CD14-positive monocyte (primary cell): ENCODE results near the gene PPP2R2C. TPM values are rescaled to one million over a fixed set of nuclear protein-coding genes. Genes with fewer than 3 reads are reported as not detected.

Source experiments
- DNase-seq, 3 donors: peaks; one replicate each; pipeline ENCODE4 v3.0.0-alpha.2; 2011 to 2022
- H2AFZ ChIP-seq: 2 replicates; pipeline ENCODE4 v1.6.0; 2012; ENCODE audit warnings: mild to moderate bottlenecking, low read depth, low read length, inconsistent platforms; ENCODE audit not compliant: insufficient read depth, poor library complexity, severe bottlenecking
- H3K27ac ChIP-seq, 2 donors: 1 replicate in 1 of 2; 2 replicates in 1 of 2; pipeline ENCODE4 v1.5.1; 2012 to 2013; ENCODE audit warnings: low read length in 2 of 2, control low read depth in 1 of 2, inconsistent platforms in 1 of 2, low read depth in 1 of 2, mild to moderate bottlenecking in 1 of 2
- H3K27me3 ChIP-seq, 2 donors: one replicate each; pipeline versions ENCODE4 v1.6.0 to v1.6.1; 2011 to 2013; ENCODE audit warnings: low read length in 2 of 2; ENCODE audit not compliant: control insufficient read depth in 2 of 2, insufficient read depth in 2 of 2
- H3K36me3 ChIP-seq, 2 donors: replicated peaks in 1 of 2; 1 replicate in 1 of 2; 2 replicates in 1 of 2; pipeline versions ENCODE4 v1.5.1 to v1.6.1; 2012 to 2013; ENCODE audit warnings: low read length in 2 of 2, control low read depth in 1 of 2, inconsistent platforms in 1 of 2, mild to moderate bottlenecking in 1 of 2; ENCODE audit not compliant: insufficient read depth in 2 of 2, control insufficient read depth in 1 of 2
- H3K4me1 ChIP-seq, 2 donors: 1 replicate in 1 of 2; 2 replicates in 1 of 2; pipeline versions ENCODE4 v1.5.1 to v1.6.1; 2012 to 2013; ENCODE audit warnings: low read length in 2 of 2, control low read depth in 1 of 2, inconsistent platforms in 1 of 2, mild to moderate bottlenecking in 1 of 2, moderate library complexity in 1 of 2; ENCODE audit not compliant: insufficient read depth in 2 of 2, control insufficient read depth in 1 of 2
- H3K4me2 ChIP-seq: replicated peaks from 2 replicates; pipeline ENCODE3; 2012; ENCODE audit warnings: low read length, moderate library complexity, mild to moderate bottlenecking; ENCODE audit not compliant: poor library complexity, severe bottlenecking; ENCODE audit errors: extremely low read depth
- H3K4me3 ChIP-seq, 3 experiments: fragments of 200-600 bp in 1 of 3; sonication (generic) in 1 of 3; replicated peaks in 1 of 3; 1 replicate in 2 of 3; 2 replicates in 1 of 3; pipeline ENCODE4 v1.5.1; 2011 to 2013; ENCODE audit warnings: low read length in 3 of 3, mild to moderate bottlenecking in 3 of 3, control low read depth in 2 of 3, low read depth in 2 of 3, inconsistent platforms in 1 of 3, moderate library complexity in 1 of 3
- H3K79me2 ChIP-seq: 2 replicates; pipeline ENCODE4 v1.6.0; 2012; ENCODE audit warnings: mild to moderate bottlenecking, control low read depth, inconsistent platforms, low read length, moderate library complexity; ENCODE audit not compliant: insufficient read depth
- H3K9ac ChIP-seq: 2 replicates; pipeline ENCODE4 v1.6.0; 2017; ENCODE audit warnings: low read length, mild to moderate bottlenecking; ENCODE audit not compliant: insufficient read depth, poor library complexity, severe bottlenecking
- H3K9me3 ChIP-seq, 2 donors: replicated peaks in 1 of 2; 1 replicate in 1 of 2; 2 replicates in 1 of 2; pipeline versions ENCODE4 v1.5.1 to v1.6.1; 2012 to 2013; ENCODE audit warnings: low read length in 2 of 2, control low read depth in 1 of 2; ENCODE audit not compliant: control insufficient read depth in 1 of 2, insufficient read depth in 1 of 2
- H4K20me1 ChIP-seq: 2 replicates; pipeline ENCODE4 v1.6.0; 2012; ENCODE audit warnings: mild to moderate bottlenecking, low read length, control low read depth, moderate library complexity; ENCODE audit not compliant: insufficient read depth
- H3K27ac Mint-ChIP-seq, 7 donors: one replicate each; pipeline ENCODE4 v1.8.0; 2020; ENCODE audit warnings: mild to moderate bottlenecking in 7 of 7, mixed read lengths in 7 of 7, moderate library complexity in 6 of 7, inconsistent platforms in 2 of 7
- H3K27me3 Mint-ChIP-seq, 3 donors: one replicate each; pipeline ENCODE4 v1.8.0; 2021 to 2022; ENCODE audit warnings: low read depth in 3 of 3, mild to moderate bottlenecking in 3 of 3, mixed read lengths in 3 of 3, moderate library complexity in 3 of 3, inconsistent platforms in 1 of 3
- H3K36me3 Mint-ChIP-seq, 2 donors: one replicate each; pipeline ENCODE4 v1.8.0; 2020; ENCODE audit warnings: mixed read lengths in 2 of 2, inconsistent platforms in 1 of 2, mild to moderate bottlenecking in 1 of 2
- H3K4me1 Mint-ChIP-seq: one replicate; pipeline ENCODE4 v1.8.0; 2020; ENCODE audit warnings: mild to moderate bottlenecking, mixed read lengths
- H3K4me3 Mint-ChIP-seq, 2 donors: one replicate each; pipeline ENCODE4 v1.8.0; 2020; ENCODE audit warnings: mild to moderate bottlenecking in 2 of 2, mixed read lengths in 2 of 2, moderate library complexity in 1 of 2
- H3K9me3 Mint-ChIP-seq, 7 donors: one replicate each; pipeline ENCODE4 v1.8.0; 2020 to 2022; ENCODE audit warnings: mixed read lengths in 7 of 7, mild to moderate bottlenecking in 6 of 7, moderate library complexity in 6 of 7, inconsistent platforms in 2 of 7
- WGBS: methylation state at CpG from one replicate; pipeline ENCODE4 v1.1.5; 2013; ENCODE audit warnings: missing lambda C conversion rate; ENCODE audit not compliant: insufficient coverage; 5-methylcytosine and 5-hydroxymethylcytosine counted together
- intact Hi-C, 2 donors: fragments of 100-400 bp; cut with micrococcal nuclease; formaldehyde crosslinking; loops; one replicate each; pipeline versions ENCODE4 v1.15.0 to v1.15.1; 2023
- polyA plus RNA-seq, 3 donors: library from polyadenylated mRNA; depleted of rRNA in 1 of 3; unstranded in 2 of 3; stranded (reverse) in 1 of 3; fragments of 300-500 nt in 2 of 3; fragments of >200 nt in 1 of 3; fragmentation: Illumina TruSeq in 2 of 3; gene quantifications; 1 replicate in 2 of 3; 2 replicates in 1 of 3; pipeline ENCODE4 v1.2.3, GENCODE V29; 2012 to 2021
- TF ChIP-seq, protein P1 (sequence below): fragments of 200-600 bp; IDR thresholded peaks from one replicate; pipeline ENCODE4 v1.8.0; 2022; ENCODE audit warnings: antibody characterized with exemption, mild to moderate bottlenecking

Gene PPP2R2C
- polyA plus RNA-seq, 3 donors: not detected

DNA sequence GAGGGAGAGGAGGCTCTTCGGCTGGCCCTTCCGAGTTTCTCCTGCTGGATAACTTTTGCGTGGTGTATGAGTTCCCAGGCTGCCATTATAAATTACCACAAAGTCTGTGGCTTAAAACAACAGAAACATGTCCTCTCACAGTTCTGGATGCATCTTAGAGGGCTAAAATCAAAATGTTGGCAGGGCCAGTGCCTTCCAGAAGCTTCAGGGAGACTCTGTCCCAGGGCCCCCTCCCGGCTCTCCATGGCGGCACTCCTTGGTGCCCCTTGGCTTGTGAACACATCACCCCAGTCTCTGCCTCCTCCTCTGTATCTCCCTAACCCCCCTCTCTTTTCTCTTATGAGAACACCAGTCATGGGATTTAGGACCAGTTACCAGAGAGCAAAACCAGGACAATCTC lies 23.3 kb upstream of the PPP2R2C start:
- H3K36me3 Mint-ChIP-seq: no peaks in the 10 kb centered on the region
- no peak overlapping the region for H3K4me3 ChIP-seq
- TF ChIP-seq, protein P1, sequence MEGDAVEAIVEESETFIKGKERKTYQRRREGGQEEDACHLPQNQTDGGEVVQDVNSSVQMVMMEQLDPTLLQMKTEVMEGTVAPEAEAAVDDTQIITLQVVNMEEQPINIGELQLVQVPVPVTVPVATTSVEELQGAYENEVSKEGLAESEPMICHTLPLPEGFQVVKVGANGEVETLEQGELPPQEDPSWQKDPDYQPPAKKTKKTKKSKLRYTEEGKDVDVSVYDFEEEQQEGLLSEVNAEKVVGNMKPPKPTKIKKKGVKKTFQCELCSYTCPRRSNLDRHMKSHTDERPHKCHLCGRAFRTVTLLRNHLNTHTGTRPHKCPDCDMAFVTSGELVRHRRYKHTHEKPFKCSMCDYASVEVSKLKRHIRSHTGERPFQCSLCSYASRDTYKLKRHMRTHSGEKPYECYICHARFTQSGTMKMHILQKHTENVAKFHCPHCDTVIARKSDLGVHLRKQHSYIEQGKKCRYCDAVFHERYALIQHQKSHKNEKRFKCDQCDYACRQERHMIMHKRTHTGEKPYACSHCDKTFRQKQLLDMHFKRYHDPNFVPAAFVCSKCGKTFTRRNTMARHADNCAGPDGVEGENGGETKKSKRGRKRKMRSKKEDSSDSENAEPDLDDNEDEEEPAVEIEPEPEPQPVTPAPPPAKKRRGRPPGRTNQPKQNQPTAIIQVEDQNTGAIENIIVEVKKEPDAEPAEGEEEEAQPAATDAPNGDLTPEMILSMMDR: no peak
- DNase-seq: no peak
- H3K4me1 Mint-ChIP-seq: no peaks in the 10 kb centered on the region
- no peak overlapping the region for H3K27ac ChIP-seq
- H3K27me3 Mint-ChIP-seq: peaks cover 5 to 19% (median 15%) of the 10 kb centered on the region in 3 donors
- no peak overlapping the region for H3K4me3 Mint-ChIP-seq
- H3K9ac ChIP-seq: no peak overlapping the region
- H3K9me3 Mint-ChIP-seq: peaks cover 11 to 28% (median 19%) of the 10 kb centered on the region in 7 donors
- no peaks in the 10 kb centered on the region for H4K20me1 ChIP-seq
- H3K36me3 ChIP-seq: no peaks in the 10 kb centered on the region
- peak overlapping the region in 1 of 7 donors; percentile 17 for H3K27ac Mint-ChIP-seq
- H3K27me3 ChIP-seq: no peaks in the 10 kb centered on the region
- intact Hi-C loops: no loop called here
- peaks cover 19 to 24% of the 10 kb centered on the region in 2 donors for H3K9me3 ChIP-seq
- H2AFZ ChIP-seq: no peak overlapping the region
- WGBS: 100% methylated on average over 2 of the region's 5 CpGs
- no peak overlapping the region for H3K4me2 ChIP-seq
- no peaks in the 10 kb centered on the region for H3K4me1 ChIP-seq
- H3K79me2 ChIP-seq: no peaks in the 10 kb centered on the region

DNA sequence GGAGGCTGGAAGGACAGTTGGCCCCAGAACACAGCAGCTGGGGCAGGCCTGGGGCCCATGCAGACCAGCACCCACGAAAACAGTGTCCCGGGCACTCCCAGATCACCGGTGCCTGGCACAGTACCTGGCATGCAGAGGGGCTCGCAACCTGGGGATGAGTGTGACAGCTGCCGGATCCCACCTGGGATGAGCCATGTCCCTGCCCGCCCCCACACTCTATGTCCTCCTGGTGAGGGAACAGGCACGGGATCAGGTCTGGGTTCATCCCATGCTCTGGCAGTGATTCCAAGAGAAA lies 22.8 kb upstream of the PPP2R2C start:
- Histone ChIP-seq H4K20me1 (no peaks in the 10 kb centered on the region), H3K27me3 (no peaks in the 10 kb centered on the region), H3K4me1 (no peaks in the 10 kb centered on the region), H3K79me2 (no peaks in the 10 kb centered on the region), H2AFZ (no peak overlapping the region), H3K27ac (no peak overlapping the region), H3K4me3 (no peak overlapping the region), H3K9me3 (peaks cover 19 to 28% of the 10 kb centered on the region in 2 donors), H3K36me3 (no peaks in the 10 kb centered on the region), H3K4me2 (no peak overlapping the region), H3K9ac (no peak overlapping the region)
- Mint-ChIP-seq H3K36me3 (no peaks in the 10 kb centered on the region), H3K4me1 (no peaks in the 10 kb centered on the region), H3K4me3 (no peak overlapping the region), H3K9me3 (peaks cover 11 to 28% (median 19%) of the 10 kb centered on the region in 7 donors), H3K27ac (peak overlapping the region in 1 of 7 donors; percentile 37), H3K27me3 (peaks cover 5 to 19% (median 14%) of the 10 kb centered on the region in 3 donors)
- 94% methylated on average over 7 of the region's 7 CpGs for WGBS
- intact Hi-C loops: no loop called here
- no peak for DNase-seq
- TF ChIP-seq, protein P1: no peak
